ENCODE results near the gene DNAJC16. TPM values are rescaled to one million over a fixed set of nuclear protein-coding genes. Genes with fewer than 3 reads are reported as not detected.

DNAJC16 gene
- total and polyA plus RNA-seq, 2 of the 13 experiments (the other 11 are each of a cell fraction or from before 2014, with no cell fraction given) = 11.4 to 15.4 TPM

DNA sequence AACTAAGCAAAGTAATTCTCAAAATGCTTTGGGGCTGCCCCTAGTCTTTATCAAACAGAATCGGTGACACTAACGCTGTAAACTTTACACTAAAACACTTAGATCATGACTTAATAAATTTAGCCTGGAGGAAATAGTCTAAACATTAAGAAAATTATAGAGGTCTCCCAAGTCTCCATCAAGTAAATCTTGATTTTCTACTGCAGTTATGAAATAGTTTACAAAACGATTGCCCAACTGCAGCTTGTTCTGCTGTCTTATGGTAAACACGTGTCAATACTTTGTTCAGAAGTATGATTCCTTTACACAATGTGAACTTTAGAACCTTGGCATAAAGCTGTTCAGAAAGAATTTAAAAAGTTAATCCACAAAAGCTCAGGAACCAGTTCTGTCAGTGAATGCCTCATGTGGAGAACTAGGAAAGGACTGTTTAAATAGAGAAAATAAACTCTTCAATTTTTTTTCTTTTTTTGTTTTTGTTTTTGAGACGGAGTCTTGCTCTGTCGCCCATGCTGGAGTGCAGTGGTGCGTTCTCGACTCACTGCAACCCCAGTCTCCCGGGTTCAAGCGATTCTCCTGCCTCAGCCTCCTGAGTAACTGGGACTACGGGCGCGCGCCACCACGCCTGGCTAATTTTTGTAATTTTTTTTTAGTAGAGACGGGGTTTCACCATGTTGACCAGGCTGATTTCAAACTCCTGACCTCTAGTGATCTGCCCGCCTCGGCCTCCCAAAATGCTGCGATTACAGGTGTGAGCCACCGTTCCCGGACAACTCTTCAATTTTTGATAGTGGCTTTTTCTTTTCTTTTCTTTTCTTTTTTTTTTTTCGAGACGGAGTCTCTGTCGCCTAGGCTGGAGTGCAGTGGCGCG lies 92.2 kb downstream of the DNAJC16 start (continued):
- TF ChIP-seq MIER3 (CRISPR knock-in tag; IDR thresholded peaks at IDR 0.05; ENCODE audit: borderline replicate concordance) (peak; percentile 85; the same call in 1 of the 2 replicates), CENPX (CRISPR knock-in tag; IDR thresholded peaks at IDR 0.05) (no peak), TP53 (CRISPR knock-in tag; conservative IDR thresholded peaks at IDR 0.05) (no peak), TBX2 (CRISPR knock-in tag; IDR thresholded peaks at IDR 0.05; ENCODE audit: borderline replicate concordance) (no peak), KLF6 (CRISPR knock-in tag; IDR thresholded peaks at IDR 0.05) (no peak), RXRB (CRISPR knock-in tag; IDR thresholded peaks at IDR 0.05; ENCODE audit: borderline replicate concordance) (peak; percentile 84), HOXA3 (CRISPR knock-in tag; IDR thresholded peaks at IDR 0.05) (no peak), ZNF432 (CRISPR knock-in tag; IDR thresholded peaks at IDR 0.05; ENCODE audit: borderline replicate concordance) (no peak), ARID2 (CRISPR knock-in tag; IDR thresholded peaks at IDR 0.05; ENCODE audit: borderline replicate concordance) (no peak), TCF12 (IDR thresholded peaks at IDR 0.05) (no peak), TCF12 (CRISPR knock-in tag; IDR thresholded peaks at IDR 0.05) (no peak), ZNF17 (CRISPR knock-in tag; IDR thresholded peaks at IDR 0.05) (no peak), ZNF703 (CRISPR knock-in tag; IDR thresholded peaks at IDR 0.05; ENCODE audit: borderline replicate concordance) (no peak), AKAP8 (CRISPR knock-in tag; IDR thresholded peaks at IDR 0.05) (no peak), ZNF7 (CRISPR knock-in tag; IDR thresholded peaks at IDR 0.05) (no peak)
- TF ChIP-seq, protein P1, sequence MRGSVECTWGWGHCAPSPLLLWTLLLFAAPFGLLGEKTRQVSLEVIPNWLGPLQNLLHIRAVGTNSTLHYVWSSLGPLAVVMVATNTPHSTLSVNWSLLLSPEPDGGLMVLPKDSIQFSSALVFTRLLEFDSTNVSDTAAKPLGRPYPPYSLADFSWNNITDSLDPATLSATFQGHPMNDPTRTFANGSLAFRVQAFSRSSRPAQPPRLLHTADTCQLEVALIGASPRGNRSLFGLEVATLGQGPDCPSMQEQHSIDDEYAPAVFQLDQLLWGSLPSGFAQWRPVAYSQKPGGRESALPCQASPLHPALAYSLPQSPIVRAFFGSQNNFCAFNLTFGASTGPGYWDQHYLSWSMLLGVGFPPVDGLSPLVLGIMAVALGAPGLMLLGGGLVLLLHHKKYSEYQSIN (CRISPR knock-in tag; IDR thresholded peaks at IDR 0.05; ENCODE audit: borderline replicate concordance) = no peak
- TF ChIP-seq, protein P2, sequence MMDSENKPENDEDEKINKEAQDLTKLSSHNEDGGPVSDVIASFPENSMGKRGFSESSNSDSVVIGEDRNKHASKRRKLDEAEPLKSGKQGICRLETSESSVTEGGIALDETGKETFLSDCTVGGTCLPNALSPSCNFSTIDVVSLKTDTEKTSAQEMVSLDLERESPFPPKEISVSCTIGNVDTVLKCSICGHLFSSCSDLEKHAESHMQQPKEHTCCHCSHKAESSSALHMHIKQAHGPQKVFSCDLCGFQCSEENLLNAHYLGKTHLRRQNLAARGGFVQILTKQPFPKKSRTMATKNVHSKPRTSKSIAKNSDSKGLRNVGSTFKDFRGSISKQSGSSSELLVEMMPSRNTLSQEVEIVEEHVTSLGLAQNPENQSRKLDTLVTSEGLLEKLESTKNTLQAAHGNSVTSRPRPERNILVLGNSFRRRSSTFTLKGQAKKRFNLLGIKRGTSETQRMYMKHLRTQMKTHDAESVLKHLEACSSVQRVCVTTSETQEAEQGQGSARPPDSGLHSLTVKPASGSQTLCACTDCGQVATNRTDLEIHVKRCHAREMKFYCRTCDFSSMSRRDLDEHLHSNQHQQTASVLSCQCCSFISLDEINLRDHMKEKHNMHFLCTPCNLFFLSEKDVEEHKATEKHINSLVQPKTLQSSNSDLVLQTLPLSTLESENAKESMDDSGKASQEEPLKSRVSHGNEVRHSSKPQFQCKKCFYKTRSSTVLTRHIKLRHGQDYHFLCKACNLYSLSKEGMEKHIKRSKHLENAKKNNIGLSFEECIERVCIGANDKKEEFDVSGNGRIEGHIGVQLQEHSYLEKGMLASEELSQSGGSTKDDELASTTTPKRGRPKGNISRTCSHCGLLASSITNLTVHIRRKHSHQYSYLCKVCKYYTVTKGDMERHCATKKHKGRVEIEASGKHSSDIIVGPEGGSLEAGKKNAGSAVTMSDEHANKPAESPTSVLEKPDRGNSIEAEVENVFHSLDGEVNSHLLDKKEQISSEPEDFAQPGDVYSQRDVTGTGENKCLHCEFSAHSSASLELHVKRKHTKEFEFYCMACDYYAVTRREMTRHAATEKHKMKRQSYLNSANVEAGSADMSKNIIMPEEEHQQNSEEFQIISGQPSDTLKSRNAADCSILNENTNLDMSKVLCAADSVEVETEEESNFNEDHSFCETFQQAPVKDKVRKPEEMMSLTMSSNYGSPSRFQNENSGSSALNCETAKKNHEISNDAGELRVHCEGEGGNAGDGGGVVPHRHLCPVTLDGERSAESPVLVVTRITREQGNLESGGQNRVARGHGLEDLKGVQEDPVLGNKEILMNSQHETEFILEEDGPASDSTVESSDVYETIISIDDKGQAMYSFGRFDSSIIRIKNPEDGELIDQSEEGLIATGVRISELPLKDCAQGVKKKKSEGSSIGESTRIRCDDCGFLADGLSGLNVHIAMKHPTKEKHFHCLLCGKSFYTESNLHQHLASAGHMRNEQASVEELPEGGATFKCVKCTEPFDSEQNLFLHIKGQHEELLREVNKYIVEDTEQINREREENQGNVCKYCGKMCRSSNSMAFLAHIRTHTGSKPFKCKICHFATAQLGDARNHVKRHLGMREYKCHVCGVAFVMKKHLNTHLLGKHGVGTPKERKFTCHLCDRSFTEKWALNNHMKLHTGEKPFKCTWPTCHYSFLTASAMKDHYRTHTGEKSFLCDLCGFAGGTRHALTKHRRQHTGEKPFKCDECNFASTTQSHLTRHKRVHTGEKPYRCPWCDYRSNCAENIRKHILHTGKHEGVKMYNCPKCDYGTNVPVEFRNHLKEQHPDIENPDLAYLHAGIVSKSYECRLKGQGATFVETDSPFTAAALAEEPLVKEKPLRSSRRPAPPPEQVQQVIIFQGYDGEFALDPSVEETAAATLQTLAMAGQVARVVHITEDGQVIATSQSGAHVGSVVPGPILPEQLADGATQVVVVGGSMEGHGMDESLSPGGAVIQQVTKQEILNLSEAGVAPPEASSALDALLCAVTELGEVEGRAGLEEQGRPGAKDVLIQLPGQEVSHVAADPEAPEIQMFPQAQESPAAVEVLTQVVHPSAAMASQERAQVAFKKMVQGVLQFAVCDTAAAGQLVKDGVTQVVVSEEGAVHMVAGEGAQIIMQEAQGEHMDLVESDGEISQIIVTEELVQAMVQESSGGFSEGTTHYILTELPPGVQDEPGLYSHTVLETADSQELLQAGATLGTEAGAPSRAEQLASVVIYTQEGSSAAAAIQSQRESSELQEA (CRISPR knock-in tag; IDR thresholded peaks at IDR 0.05; ENCODE audit: not compliant biosample characterization) = no peak
- TF ChIP-seq, protein P3, sequence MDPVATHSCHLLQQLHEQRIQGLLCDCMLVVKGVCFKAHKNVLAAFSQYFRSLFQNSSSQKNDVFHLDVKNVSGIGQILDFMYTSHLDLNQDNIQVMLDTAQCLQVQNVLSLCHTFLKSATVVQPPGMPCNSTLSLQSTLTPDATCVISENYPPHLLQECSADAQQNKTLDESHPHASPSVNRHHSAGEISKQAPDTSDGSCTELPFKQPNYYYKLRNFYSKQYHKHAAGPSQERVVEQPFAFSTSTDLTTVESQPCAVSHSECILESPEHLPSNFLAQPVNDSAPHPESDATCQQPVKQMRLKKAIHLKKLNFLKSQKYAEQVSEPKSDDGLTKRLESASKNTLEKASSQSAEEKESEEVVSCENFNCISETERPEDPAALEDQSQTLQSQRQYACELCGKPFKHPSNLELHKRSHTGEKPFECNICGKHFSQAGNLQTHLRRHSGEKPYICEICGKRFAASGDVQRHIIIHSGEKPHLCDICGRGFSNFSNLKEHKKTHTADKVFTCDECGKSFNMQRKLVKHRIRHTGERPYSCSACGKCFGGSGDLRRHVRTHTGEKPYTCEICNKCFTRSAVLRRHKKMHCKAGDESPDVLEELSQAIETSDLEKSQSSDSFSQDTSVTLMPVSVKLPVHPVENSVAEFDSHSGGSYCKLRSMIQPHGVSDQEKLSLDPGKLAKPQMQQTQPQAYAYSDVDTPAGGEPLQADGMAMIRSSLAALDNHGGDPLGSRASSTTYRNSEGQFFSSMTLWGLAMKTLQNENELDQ (CRISPR knock-in tag; IDR thresholded peaks at IDR 0.05; ENCODE audit: borderline replicate concordance) = no peak

Data from HepG2 (cell line).